Esophagus squamous epithelium (tissue), 4 donors: ENCODE data around the gene ZNF584.
A peak's percentile ranks its signal among the peaks of the same experiment; 100 is the strongest.

Experiments used
- CTCF ChIP-seq, 6 experiments: fragments of 450-650 bp in 4 of 6; fragments of 200-600 bp in 2 of 6; sonication (generic) in 2 of 6; IDR thresholded peaks; one replicate each; pipeline ENCODE4 v1.5.1; 2016 to 2019; ENCODE audit warnings: antibody characterized with exemption in 6 of 6, mild to moderate bottlenecking in 4 of 6, moderate library complexity in 4 of 6
- POLR2A ChIP-seq, 4 donors: fragments of 450-650 bp; IDR thresholded peaks; one replicate each; pipeline ENCODE4 v1.6.1; 2017; ENCODE audit warnings: antibody characterized with exemption in 4 of 4, mild to moderate bottlenecking in 4 of 4, moderate library complexity in 3 of 4

- TF ChIP-seq POLR2A (IDR thresholded peaks at IDR 0.05) (no peak), CTCF (IDR thresholded peaks at IDR 0.05) (peak in 2 of 6 experiments; percentile 15 to 41)
These were observed 1.4 kb upstream of the ZNF584 start for GRCh38 chr19:58406818-58407657.
